GM20000 (cell line): Measurements from ENCODE around the gene CAMK1D.

Experiments
- DNase-seq: peaks from one replicate; pipeline ENCODE4 v3.0.0; 2012; ENCODE audit warnings: low spot score
- TF ChIP-seq, protein P1 (sequence below): IDR thresholded peaks from 2 replicates; pipeline ENCODE4 v1.5.1; 2012; ENCODE audit warnings: mild to moderate bottlenecking, control low read depth; ENCODE audit errors: extremely low read depth, missing control alignments

Gene CAMK1D

DNA sequence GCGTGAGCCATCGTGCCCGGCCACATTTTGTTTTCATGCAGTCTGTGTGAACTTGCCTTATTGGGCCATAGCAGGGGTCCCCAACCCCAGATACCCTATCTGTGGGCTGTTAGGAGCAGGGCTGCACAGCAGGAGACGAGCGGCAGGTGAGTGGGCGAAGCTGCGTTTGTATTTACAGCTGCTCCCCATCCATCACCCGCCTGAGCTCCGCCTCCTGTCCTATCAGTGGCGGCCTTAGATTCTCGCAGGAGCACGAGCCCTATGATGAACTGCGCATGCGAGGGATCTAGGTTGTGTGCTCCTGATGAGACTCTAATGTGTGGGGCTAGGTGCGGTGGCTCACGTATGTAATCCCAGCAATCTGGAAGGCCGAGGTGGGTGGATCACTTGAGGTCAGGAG, 293.9 kb downstream of the CAMK1D start:
- DNase-seq, result no peak
- TF ChIP-seq, protein P1, sequence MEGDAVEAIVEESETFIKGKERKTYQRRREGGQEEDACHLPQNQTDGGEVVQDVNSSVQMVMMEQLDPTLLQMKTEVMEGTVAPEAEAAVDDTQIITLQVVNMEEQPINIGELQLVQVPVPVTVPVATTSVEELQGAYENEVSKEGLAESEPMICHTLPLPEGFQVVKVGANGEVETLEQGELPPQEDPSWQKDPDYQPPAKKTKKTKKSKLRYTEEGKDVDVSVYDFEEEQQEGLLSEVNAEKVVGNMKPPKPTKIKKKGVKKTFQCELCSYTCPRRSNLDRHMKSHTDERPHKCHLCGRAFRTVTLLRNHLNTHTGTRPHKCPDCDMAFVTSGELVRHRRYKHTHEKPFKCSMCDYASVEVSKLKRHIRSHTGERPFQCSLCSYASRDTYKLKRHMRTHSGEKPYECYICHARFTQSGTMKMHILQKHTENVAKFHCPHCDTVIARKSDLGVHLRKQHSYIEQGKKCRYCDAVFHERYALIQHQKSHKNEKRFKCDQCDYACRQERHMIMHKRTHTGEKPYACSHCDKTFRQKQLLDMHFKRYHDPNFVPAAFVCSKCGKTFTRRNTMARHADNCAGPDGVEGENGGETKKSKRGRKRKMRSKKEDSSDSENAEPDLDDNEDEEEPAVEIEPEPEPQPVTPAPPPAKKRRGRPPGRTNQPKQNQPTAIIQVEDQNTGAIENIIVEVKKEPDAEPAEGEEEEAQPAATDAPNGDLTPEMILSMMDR, result no peak

DNA sequence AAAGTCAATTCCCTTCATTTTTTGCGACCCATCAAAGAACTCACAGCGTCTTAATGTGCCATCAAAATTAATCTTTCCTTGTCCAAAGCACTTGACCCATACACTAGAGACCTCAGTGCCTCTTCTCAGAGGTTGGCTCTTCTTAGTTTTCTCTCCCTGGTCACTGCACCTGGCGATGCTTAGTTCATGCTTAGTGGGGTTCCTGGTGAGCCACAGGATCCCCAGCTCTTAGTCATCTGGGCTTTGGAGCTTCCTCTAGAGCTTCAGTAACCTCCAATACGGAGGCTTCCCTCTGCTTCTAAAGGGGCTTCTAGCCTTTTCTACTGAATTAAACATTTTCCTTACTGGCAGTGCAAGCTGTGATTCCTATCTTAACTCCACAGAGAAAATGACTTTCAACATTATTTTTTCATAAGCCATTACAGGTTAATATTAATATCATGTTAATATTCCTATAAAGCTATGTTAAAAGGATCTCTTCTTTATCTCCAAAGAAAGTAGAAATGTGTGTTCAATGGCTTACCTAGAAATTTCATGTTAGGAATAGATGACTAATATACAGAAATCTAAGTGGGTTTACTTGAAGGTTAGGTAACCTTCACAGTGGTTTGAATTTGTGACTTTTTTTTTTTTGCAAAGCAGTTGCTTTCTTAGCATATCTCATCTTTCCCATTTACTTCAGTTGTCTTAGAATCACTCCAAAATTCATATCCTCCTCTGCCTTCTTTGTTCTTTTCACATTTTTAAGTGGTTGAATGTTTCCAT, 295.2 kb downstream of the CAMK1D start:
- DNase-seq, result peak; percentile 34
- TF ChIP-seq, protein P1, result no peak

DNA sequence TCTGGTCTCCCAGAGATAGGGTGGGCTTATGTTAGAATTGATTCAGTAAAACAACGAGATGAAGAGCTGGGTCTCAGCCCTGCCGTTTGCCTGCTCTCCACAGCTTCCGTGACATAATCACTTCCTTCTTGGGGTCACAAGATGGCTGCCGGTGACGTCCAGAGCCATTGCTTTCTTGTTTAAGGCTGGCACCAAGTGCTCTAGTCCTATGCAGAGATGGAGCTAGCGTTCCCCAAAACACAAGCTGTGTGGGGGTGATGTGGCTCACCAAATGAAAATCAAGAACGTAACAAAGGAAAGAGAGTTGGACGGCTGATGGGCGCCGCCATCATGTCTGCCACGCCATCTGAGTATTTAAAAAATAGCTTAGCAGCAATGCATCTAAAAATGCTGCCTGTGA, 296.1 kb downstream of the CAMK1D start:
- TF ChIP-seq, protein P1, result no peak

DNA sequence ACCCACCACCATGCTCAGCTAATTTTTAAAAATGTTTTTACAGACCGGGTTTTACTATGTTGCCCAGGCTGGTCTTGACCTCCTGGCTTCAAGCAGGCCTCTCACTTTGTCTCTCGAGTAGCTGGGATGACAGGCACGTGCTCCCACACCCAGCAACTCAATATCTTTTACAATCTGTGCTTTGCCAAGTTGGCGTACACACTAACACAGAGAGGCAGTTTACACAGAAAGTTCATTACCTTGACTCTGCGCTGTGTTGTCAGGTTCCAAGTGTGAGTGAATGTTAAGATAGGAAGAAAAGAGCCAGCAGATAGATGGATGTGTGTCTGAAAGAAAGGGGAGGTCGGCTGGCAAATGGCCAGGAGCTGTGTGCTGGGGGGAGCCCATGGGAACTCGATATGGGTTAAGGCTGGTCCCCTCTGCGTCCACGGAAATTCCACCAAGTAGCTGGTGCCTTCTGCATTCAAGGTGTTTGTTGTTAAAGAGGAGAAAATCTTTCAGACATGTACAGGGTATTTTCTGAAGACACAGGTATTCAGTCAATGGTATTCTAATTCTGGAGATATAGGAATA, 299.8 kb downstream of the CAMK1D start:
- TF ChIP-seq, protein P1, result no peak
- DNase-seq, result no peak

More for the DNA sequence above, 296.1 kb downstream of the CAMK1D start:
- no peak for DNase-seq

DNA sequence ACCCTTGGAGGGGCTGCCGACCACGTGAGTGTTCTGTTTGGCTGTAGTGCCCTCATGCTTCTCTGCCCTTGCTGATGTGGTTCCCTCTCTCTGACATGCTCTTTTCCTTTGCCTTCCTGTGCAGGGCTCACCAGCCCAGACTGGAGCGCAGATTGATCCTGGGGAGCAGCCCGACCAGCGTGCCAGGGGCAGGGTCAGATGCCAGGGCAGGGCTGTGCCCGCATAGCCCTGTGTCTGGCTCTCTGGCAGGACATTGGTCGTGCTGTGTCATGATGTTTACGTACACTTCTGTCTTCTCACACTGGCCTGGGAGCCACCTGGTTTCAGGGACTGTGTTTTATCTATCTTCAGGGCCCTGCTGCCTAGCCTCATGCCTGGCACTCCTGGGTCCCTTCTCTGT, 300.8 kb downstream of the CAMK1D start:
- TF ChIP-seq, protein P1, result no peak
- DNase-seq, result no peak

DNA sequence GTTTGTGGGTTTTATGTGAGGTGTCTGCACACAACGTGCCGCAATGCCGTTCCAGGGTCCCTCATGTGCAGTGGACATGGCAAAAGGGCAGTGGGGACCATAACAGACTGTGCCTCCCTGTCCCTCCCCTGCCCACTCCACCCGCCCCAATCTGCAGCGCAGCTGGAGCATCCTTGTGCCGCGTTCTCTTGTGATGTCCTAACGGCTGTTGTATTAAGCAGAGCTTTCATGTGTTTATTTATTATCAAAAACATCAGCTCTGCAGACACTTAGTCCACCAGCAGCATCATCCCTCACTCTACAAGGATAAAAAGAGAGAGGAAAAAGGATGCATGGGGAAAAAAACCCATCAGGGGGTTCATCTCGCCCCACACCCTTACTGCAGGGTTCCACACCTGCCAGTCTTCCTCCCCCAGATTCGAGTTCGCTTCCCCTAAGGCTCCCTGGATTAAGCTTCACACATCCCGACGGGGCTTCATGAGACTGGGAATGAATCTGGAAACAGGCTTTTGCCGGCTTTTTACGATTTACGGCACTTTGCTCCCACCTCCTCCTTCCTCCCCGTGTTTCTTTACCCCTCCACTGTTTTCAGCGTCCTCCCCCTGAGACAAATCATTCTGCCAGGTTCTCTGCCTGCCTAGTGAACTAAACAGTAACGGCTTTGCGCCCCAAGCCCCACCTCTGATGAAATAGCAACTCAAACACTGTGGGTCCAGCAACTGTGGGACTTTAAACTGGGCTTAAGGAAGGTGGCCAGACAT, 301.4 kb downstream of the CAMK1D start:
- no peak for DNase-seq
- TF ChIP-seq, protein P1, result no peak

DNA sequence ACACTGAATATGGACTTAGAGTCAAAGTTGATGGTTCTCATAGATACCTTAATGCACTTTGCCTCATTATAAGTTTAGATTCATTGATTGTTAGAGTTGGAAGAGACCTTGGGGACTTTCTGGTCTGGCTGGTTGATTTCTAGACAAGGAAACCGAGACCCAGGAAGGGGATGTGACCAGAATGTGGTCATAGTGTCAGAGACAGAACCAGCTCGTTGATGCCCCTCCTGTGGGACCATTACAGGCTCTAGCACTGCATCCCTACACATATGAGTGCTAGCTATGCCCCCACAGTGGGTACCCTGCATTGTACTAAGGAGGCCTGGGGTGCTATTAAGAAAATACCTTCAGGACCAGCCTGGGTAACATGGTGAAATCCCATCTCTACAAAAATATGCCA, 306.6 kb downstream of the CAMK1D start:
- no peak for DNase-seq
- TF ChIP-seq, protein P1, result no peak
